ENCODE data around the gene CSAD.

Gene CSAD

GRCh38 chr12:53194973-53195372, 14.2 kb upstream of the CSAD start:
- no peak overlapping the region for H3K27ac ChIP-seq (ENCODE audit: low read depth, low read length)
- peaks cover 20% of the 10 kb centered on the region for H3F3A ChIP-seq (ENCODE audit: insufficient read depth)
- H3K9ac ChIP-seq (ENCODE audit: low read length), result no peak overlapping the region
- no peaks in the 10 kb centered on the region for H3K27me3 ChIP-seq (ENCODE audit: low read length)
- H3K4me3 ChIP-seq (ENCODE audit: insufficient read depth, low read length, poor library complexity, severe bottlenecking), result no peak overlapping the region
- no peaks in the 10 kb centered on the region for H3K9me3 ChIP-seq (ENCODE audit: insufficient read depth, low read length)
- H3K9me2 ChIP-seq (replicated peaks; ENCODE audit: insufficient read depth, low read length), result no peaks in the 10 kb centered on the region
- H3K4me2 ChIP-seq (ENCODE audit: low read depth, low read length, poor library complexity, severe bottlenecking), result no peak overlapping the region
- no peak overlapping the region for H2AFZ ChIP-seq (ENCODE audit: low read depth, low read length, severe bottlenecking)
- no peaks in the 10 kb centered on the region for H4K20me1 ChIP-seq (ENCODE audit: low read depth, low read length)
- no peaks in the 10 kb centered on the region for H3K79me2 ChIP-seq (ENCODE audit: insufficient read depth, low read length)
- TF ChIP-seq CTCF (IDR thresholded peaks at IDR 0.05; ENCODE audit: insufficient read depth, low read length, poor library complexity, severe bottlenecking) (no peak), EZH2phosphoT487 (conservative IDR thresholded peaks at IDR 0.05; ENCODE audit: low read length) (no peak)
- no peaks in the 10 kb centered on the region; the same call in 1 of the 2 replicates for H3K36me3 ChIP-seq (ENCODE audit: low read length)

GRCh38 chr12:53193985-53194716, 13.4 kb upstream of the CSAD start:
- Histone ChIP-seq H3F3A (ENCODE audit: insufficient read depth) (peaks cover 16% of the 10 kb centered on the region), H3K27me3 (ENCODE audit: low read length) (no peaks in the 10 kb centered on the region), H3K36me3 (ENCODE audit: low read length) (no peaks in the 10 kb centered on the region), H2AFZ (ENCODE audit: low read depth, low read length, severe bottlenecking) (no peak overlapping the region), H4K20me1 (ENCODE audit: low read depth, low read length) (no peaks in the 10 kb centered on the region), H3K27ac (ENCODE audit: low read depth, low read length) (no peak overlapping the region), H3K4me2 (ENCODE audit: low read depth, low read length, poor library complexity, severe bottlenecking) (no peak overlapping the region), H3K9ac (ENCODE audit: low read length) (no peak overlapping the region), H3K4me3 (ENCODE audit: insufficient read depth, low read length, poor library complexity, severe bottlenecking) (no peak overlapping the region), H3K79me2 (ENCODE audit: insufficient read depth, low read length) (no peaks in the 10 kb centered on the region), H3K9me3 (ENCODE audit: insufficient read depth, low read length) (no peaks in the 10 kb centered on the region), H3K9me2 (replicated peaks; ENCODE audit: insufficient read depth, low read length) (no peaks in the 10 kb centered on the region)
- no peak for TF ChIP-seq CTCF (IDR thresholded peaks at IDR 0.05; ENCODE audit: insufficient read depth, low read length, poor library complexity, severe bottlenecking)
- no peak for TF ChIP-seq EZH2phosphoT487 (conservative IDR thresholded peaks at IDR 0.05; ENCODE audit: low read length)

- peaks cover 12% of the 10 kb centered on the region for H3F3A ChIP-seq (ENCODE audit: insufficient read depth)
These were observed 12.3 kb upstream of the CSAD start for GRCh38 chr12:53193040-53193439.

More at GRCh38 chr12:53193040-53193439, 12.3 kb upstream of the CSAD start:
- no peaks in the 10 kb centered on the region for H3K36me3 ChIP-seq (ENCODE audit: low read length)
- H4K20me1 ChIP-seq (ENCODE audit: low read depth, low read length), result no peaks in the 10 kb centered on the region
- no peaks in the 10 kb centered on the region for H3K79me2 ChIP-seq (ENCODE audit: insufficient read depth, low read length)
- no peak overlapping the region for H2AFZ ChIP-seq (ENCODE audit: low read depth, low read length, severe bottlenecking)
- TF ChIP-seq EZH2phosphoT487 (conservative IDR thresholded peaks at IDR 0.05; ENCODE audit: low read length) (no peak), CTCF (IDR thresholded peaks at IDR 0.05; ENCODE audit: insufficient read depth, low read length, poor library complexity, severe bottlenecking) (no peak)
- no peak overlapping the region for H3K9ac ChIP-seq (ENCODE audit: low read length)
- H3K9me2 ChIP-seq (replicated peaks; ENCODE audit: insufficient read depth, low read length), result no peaks in the 10 kb centered on the region
- no peaks in the 10 kb centered on the region for H3K27me3 ChIP-seq (ENCODE audit: low read length)
- H3K9me3 ChIP-seq (ENCODE audit: insufficient read depth, low read length), result no peaks in the 10 kb centered on the region
- no peak overlapping the region for H3K4me3 ChIP-seq (ENCODE audit: insufficient read depth, low read length, poor library complexity, severe bottlenecking)
- no peak overlapping the region for H3K4me2 ChIP-seq (ENCODE audit: low read depth, low read length, poor library complexity, severe bottlenecking)
- no peak overlapping the region for H3K27ac ChIP-seq (ENCODE audit: low read depth, low read length)
